ENCODE results near the gene ZDHHC3. TPM values are rescaled to one million over a fixed set of nuclear protein-coding genes. Genes with fewer than 3 reads are reported as not detected.

The ZDHHC3 gene
- total RNA-seq, 2 donors from 2014 or later = 20.5 to 50.5 TPM

GRCh38 chr3:44939581-44940036 is 36.4 kb downstream of the ZDHHC3 start:
- no peak overlapping the region for H3K4me3 Mint-ChIP-seq
- peak overlapping the region; percentile 61 for H3K27ac Mint-ChIP-seq
- H3K9me3 Mint-ChIP-seq = no peaks in the 10 kb centered on the region
- no peak for ATAC-seq (replicated peaks)
- peaks cover 63% of the 10 kb centered on the region for H3K36me3 Mint-ChIP-seq (ENCODE audit: low read depth)
- no peaks in the 10 kb centered on the region for H3K27me3 Mint-ChIP-seq
- no peaks in the 10 kb centered on the region for H3K4me1 Mint-ChIP-seq

DNA sequence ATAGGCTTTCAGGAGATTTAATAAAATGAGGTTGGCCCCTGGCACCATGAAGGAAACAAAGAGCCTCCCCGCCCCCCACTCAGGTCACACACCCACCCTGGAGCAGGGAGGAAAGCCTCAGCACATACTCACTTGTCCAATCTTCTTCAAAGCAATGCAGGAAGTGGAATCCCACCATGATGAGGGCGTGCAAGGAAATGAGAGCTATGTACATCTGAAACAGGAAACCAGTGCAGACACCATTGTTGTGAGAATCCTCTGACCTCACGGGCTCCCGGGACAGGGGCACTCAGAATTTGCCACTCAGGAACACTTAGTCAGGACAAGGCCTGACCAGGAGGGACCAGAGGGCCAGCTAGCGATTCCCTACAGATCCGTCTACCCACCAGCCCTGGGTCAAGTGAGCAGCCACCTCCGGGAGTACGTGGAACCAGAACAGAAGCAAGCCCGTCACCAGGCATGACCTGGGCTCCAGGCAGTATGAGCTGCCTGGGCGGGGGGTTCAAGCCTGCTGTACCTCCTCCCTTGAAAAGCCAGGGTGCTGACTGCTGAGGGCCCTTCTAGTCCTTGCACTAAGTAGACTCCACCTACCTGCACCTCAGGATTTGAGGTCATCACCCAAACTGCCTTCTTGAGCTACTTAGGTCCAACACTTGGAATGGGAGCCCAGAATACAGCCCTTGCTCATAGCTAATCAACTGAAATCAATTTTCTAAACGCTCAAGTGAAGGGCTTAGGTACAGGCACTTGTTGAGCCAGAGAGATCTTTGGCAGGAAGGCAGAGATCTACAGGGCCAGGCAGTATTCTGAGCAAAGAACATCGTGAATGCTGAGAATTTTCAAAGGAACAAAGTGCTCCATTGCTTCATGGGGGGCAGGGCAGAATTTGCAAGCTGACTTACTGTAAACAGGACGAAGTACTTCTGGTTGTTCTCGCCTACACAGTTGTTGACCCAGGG is 42.7 kb downstream of the ZDHHC3 start:
- no peaks in the 10 kb centered on the region for H3K4me1 Mint-ChIP-seq
- H3K27me3 Mint-ChIP-seq = no peaks in the 10 kb centered on the region
- no peak for ATAC-seq (replicated peaks)
- H3K9me3 Mint-ChIP-seq = no peaks in the 10 kb centered on the region
- H3K27ac Mint-ChIP-seq = no peak overlapping the region
- H3K4me3 Mint-ChIP-seq = no peak overlapping the region
- H3K36me3 Mint-ChIP-seq (ENCODE audit: low read depth) = peaks cover 51% of the 10 kb centered on the region

- no peak for ATAC-seq (replicated peaks)
- H3K4me3 Mint-ChIP-seq = no peak overlapping the region
- no peaks in the 10 kb centered on the region for H3K9me3 Mint-ChIP-seq
- no peak overlapping the region for H3K27ac Mint-ChIP-seq
- no peaks in the 10 kb centered on the region for H3K27me3 Mint-ChIP-seq
- H3K4me1 Mint-ChIP-seq = no peaks in the 10 kb centered on the region
- H3K36me3 Mint-ChIP-seq (ENCODE audit: low read depth) = peaks cover 53% of the 10 kb centered on the region
Measured at GRCh38 chr3:44932271-44932670, 43.7 kb downstream of the ZDHHC3 start.

DNA sequence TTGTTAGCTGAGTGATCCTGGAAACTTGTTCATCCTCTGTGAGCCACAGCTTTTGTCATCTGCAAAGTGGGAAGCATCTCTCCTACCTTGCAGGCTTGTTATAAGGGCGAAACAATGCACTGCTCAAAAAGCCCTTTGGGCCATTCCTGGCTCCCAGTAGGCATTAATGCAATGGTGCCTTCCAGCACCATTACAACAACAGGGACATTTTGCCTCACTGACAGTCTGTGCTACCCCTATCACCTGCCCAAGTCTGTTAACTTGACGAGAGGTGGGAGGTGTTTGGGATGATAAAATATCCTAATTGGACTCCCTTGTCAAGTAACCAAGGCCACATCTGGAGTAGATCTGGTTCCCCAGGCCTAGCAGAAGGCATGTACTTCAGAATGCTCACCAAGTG is 44.2 kb downstream of the ZDHHC3 start:
- H3K27me3 Mint-ChIP-seq = no peaks in the 10 kb centered on the region
- no peaks in the 10 kb centered on the region for H3K4me1 Mint-ChIP-seq
- peaks cover 57% of the 10 kb centered on the region for H3K36me3 Mint-ChIP-seq (ENCODE audit: low read depth)
- no peak overlapping the region for H3K4me3 Mint-ChIP-seq
- H3K9me3 Mint-ChIP-seq = no peaks in the 10 kb centered on the region
- no peak for ATAC-seq (replicated peaks)
- no peak overlapping the region for H3K27ac Mint-ChIP-seq

DNA sequence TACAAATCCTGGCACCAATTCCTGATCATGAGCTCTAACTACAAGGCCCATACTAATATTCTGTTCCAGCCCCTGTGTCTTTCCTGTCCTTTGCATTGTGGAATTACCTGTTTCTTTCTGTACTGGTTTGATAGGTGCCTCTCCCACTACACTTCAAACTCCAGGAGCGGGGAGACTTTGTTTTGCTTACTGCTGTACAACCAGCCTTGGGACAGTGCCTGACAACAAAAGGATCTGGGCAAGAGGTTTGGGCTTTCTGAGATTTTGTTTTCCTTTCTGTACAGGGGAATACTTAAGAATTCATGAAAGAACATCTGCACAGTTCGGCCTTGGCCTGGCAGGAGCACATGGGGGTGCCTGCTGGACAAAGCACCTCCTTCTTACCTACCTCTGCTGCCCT is 45.1 kb downstream of the ZDHHC3 start:
- H3K9me3 Mint-ChIP-seq = no peaks in the 10 kb centered on the region
- peaks cover 58% of the 10 kb centered on the region for H3K36me3 Mint-ChIP-seq (ENCODE audit: low read depth)
- ATAC-seq (replicated peaks) = no peak
- no peaks in the 10 kb centered on the region for H3K27me3 Mint-ChIP-seq
- no peak overlapping the region for H3K27ac Mint-ChIP-seq
- no peak overlapping the region for H3K4me3 Mint-ChIP-seq
- no peaks in the 10 kb centered on the region for H3K4me1 Mint-ChIP-seq

DNA sequence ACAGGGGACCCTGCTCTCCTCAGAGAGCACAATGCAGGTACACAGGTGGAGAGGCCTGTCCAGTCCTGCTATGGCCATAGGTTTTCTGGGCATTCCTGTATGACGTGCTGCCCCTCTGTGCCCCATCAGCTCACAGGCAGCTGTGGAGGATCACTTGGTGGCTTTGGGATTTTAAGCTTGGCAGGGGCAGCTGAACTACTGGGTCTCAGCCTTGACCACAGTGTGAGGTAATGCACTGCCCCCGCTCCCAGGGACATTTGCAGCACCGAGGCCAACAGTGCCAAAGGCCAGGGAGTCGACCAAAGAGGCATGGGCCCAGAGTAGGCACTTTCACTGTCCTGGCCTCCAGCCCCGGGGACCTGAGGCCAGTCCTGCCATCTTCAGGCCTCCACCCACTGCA is 46.2 kb downstream of the ZDHHC3 start:
- Mint-ChIP-seq H3K4me1 (no peaks in the 10 kb centered on the region), H3K9me3 (no peaks in the 10 kb centered on the region), H3K4me3 (no peak overlapping the region), H3K27me3 (no peaks in the 10 kb centered on the region), H3K27ac (no peak overlapping the region), H3K36me3 (ENCODE audit: low read depth) (peaks cover 64% of the 10 kb centered on the region)
- ATAC-seq (replicated peaks) = no peak

DNA sequence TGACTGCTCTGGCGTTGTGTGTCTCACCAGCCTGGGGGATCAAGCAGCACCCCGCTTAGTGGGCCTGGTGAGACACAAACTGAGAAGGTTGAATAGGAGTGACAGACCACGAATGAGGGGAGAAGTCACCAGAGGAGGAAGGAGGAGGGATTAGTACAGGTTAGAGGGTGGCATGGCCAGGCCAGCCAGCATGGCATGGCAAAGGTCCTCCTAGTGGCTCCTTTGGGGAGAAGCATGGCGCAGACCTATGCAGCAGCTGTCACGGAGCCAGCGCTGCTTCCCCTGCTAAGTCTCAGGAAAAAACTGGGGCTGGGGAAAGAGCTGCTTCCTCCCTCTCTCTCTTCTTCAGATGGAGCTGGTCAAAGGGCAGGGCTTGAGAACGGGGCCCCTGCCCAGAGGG is 48.6 kb downstream of the ZDHHC3 start:
- no peaks in the 10 kb centered on the region for H3K9me3 Mint-ChIP-seq
- H3K36me3 Mint-ChIP-seq (ENCODE audit: low read depth) = peaks cover 56% of the 10 kb centered on the region
- no peak overlapping the region for H3K4me3 Mint-ChIP-seq
- H3K27ac Mint-ChIP-seq = no peak overlapping the region
- ATAC-seq (replicated peaks) = no peak
- H3K27me3 Mint-ChIP-seq = no peaks in the 10 kb centered on the region
- no peaks in the 10 kb centered on the region for H3K4me1 Mint-ChIP-seq

GRCh38 chr3:44926921-44927320 is 49.1 kb downstream of the ZDHHC3 start:
- Mint-ChIP-seq H3K36me3 (ENCODE audit: low read depth) (peaks cover 56% of the 10 kb centered on the region), H3K4me3 (no peak overlapping the region), H3K9me3 (no peaks in the 10 kb centered on the region), H3K27ac (no peak overlapping the region), H3K4me1 (no peaks in the 10 kb centered on the region), H3K27me3 (no peaks in the 10 kb centered on the region)
- no peak for ATAC-seq (replicated peaks)

- H3K4me1 Mint-ChIP-seq = no peaks in the 10 kb centered on the region
- no peak for ATAC-seq (replicated peaks)
- no peak overlapping the region for H3K4me3 Mint-ChIP-seq
- H3K9me3 Mint-ChIP-seq = no peaks in the 10 kb centered on the region
- no peaks in the 10 kb centered on the region for H3K27me3 Mint-ChIP-seq
- no peak overlapping the region for H3K27ac Mint-ChIP-seq
- H3K36me3 Mint-ChIP-seq (ENCODE audit: low read depth) = peaks cover 63% of the 10 kb centered on the region
Measured at GRCh38 chr3:44926172-44926571, 49.8 kb downstream of the ZDHHC3 start.

GRCh38 chr3:44924457-44925084 is 51.4 kb downstream of the ZDHHC3 start:
- Mint-ChIP-seq H3K9me3 (no peaks in the 10 kb centered on the region), H3K27me3 (no peaks in the 10 kb centered on the region), H3K27ac (peak overlapping the region; percentile 22), H3K36me3 (ENCODE audit: low read depth) (peaks cover 53% of the 10 kb centered on the region), H3K4me3 (no peak overlapping the region), H3K4me1 (no peaks in the 10 kb centered on the region)
- no peak for ATAC-seq (replicated peaks)

GRCh38 chr3:44923632-44924456 is 52.1 kb downstream of the ZDHHC3 start:
- H3K36me3 Mint-ChIP-seq (ENCODE audit: low read depth) = peaks cover 53% of the 10 kb centered on the region
- H3K27ac Mint-ChIP-seq = no peak overlapping the region
- H3K4me3 Mint-ChIP-seq = no peak overlapping the region
- H3K9me3 Mint-ChIP-seq = no peaks in the 10 kb centered on the region
- no peaks in the 10 kb centered on the region for H3K27me3 Mint-ChIP-seq
- ATAC-seq (replicated peaks) = no peak
- H3K4me1 Mint-ChIP-seq = no peaks in the 10 kb centered on the region

DNA sequence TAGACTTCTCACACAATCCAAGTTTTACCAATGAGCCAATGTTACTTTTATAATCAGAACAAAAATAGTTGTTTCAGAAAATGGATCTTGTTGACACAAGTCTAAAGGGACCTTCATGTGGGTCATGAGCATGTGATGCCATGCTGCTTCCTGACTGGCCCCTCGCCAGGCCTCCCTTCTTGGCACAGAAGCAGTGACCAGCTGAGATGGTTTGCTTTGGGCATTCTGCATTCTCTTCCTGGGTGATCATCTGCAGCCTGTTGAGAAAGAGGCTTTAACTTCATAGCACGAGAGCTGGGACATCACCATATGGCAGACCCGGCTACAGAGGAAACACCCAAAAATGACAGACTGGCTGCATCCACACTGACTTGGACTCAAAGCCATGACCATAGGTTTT is 55.9 kb downstream of the ZDHHC3 start:
- Mint-ChIP-seq H3K27me3 (no peaks in the 10 kb centered on the region), H3K9me3 (no peaks in the 10 kb centered on the region), H3K4me1 (no peaks in the 10 kb centered on the region), H3K4me3 (no peak overlapping the region), H3K27ac (no peak overlapping the region), H3K36me3 (ENCODE audit: low read depth) (peaks cover 30% of the 10 kb centered on the region)
- ATAC-seq (replicated peaks) = no peak

DNA sequence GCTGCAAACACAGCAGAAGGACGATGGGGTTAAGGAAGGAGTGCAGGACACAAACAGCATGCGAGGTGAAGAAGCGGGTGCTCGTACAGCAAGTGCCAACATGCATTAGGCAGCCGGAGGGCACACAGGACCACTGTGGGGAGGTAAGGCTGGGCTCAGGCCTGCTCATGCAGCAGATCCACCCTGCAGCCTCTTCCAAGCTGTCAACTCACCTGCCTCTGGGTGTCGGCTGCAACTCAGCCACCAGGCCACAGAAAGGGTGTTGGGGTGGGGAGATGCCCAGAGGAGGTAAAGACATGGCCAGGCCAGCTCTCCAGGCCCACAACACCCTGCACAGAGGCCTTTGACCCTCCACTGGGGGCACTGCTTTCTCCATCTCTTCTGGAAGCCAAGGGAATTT is 57.4 kb downstream of the ZDHHC3 start:
- no peaks in the 10 kb centered on the region for H3K27me3 Mint-ChIP-seq
- ATAC-seq (replicated peaks) = no peak

GRCh38 chr3:44918087-44918486 is 57.9 kb downstream of the ZDHHC3 start:
- ATAC-seq (replicated peaks) = no peak
- no peaks in the 10 kb centered on the region for H3K27me3 Mint-ChIP-seq

More for the DNA sequence above, 57.4 kb downstream of the ZDHHC3 start:
- Mint-ChIP-seq H3K4me3 (no peak overlapping the region), H3K4me1 (no peaks in the 10 kb centered on the region), H3K9me3 (no peaks in the 10 kb centered on the region), H3K27ac (no peak overlapping the region), H3K36me3 (ENCODE audit: low read depth) (peaks cover 17% of the 10 kb centered on the region)

More at GRCh38 chr3:44918087-44918486, 57.9 kb downstream of the ZDHHC3 start:
- Mint-ChIP-seq H3K4me1 (no peaks in the 10 kb centered on the region), H3K27ac (no peak overlapping the region), H3K4me3 (no peak overlapping the region), H3K36me3 (ENCODE audit: low read depth) (peaks cover 17% of the 10 kb centered on the region), H3K9me3 (no peaks in the 10 kb centered on the region)

Measured in activated T-helper 17 cell treated with anti-CD3 and anti-CD28 coated beads, Interleukin-2, amount 50 U/mL, for 72 hours (primary cell).